Limb (tissue), 2 donors: Measurements from ENCODE around the gene RHNO1.
"Not testable (repeated sequence)": the region's sequence is repeated elsewhere in the genome, so short reads cannot be mapped to it uniquely, and the experiment has no call there.

ENCODE experiments used
- DNase-seq, 2 donors: peaks; one replicate each; pipeline ENCODE4 v3.0.0-alpha.2; 2016; ENCODE audit errors: extremely low spot score in 2 of 2

The RHNO1 gene

GRCh38 chr12:2858334-2858733, 18.7 kb upstream of the RHNO1 start:
- DNase-seq = no peak

GRCh38 chr12:2858944-2859421, 18.0 kb upstream of the RHNO1 start:
- DNase-seq = no peak

GRCh38 chr12:2860170-2860569, 16.9 kb upstream of the RHNO1 start:
- DNase-seq = no peak

GRCh38 chr12:2862876-2863275, 14.1 kb upstream of the RHNO1 start:
- no peak for DNase-seq

GRCh38 chr12:2863402-2863801, 13.6 kb upstream of the RHNO1 start:
- not testable (repeated sequence) for DNase-seq

- no peak for DNase-seq
Measured at GRCh38 chr12:2864198-2864597, 12.8 kb upstream of the RHNO1 start.

- DNase-seq = not testable (repeated sequence)
Measured at GRCh38 chr12:2868986-2869632, 7.9 kb upstream of the RHNO1 start.

- DNase-seq = no peak
Measured at GRCh38 chr12:2876431-2877046, 484 bp upstream of the RHNO1 start.

GRCh38 chr12:2877953-2878732, 1.1 kb downstream of the RHNO1 start:
- no peak for DNase-seq

GRCh38 chr12:2879853-2880252, 2.8 kb downstream of the RHNO1 start:
- no peak for DNase-seq

GRCh38 chr12:2884810-2885209, 7.8 kb downstream of the RHNO1 start:
- no peak for DNase-seq

GRCh38 chr12:2886768-2887450, 9.9 kb downstream of the RHNO1 start:
- no peak for DNase-seq

- DNase-seq = no peak
Measured at GRCh38 chr12:2890001-2890387, 13.0 kb downstream of the RHNO1 start.

GRCh38 chr12:2890388-2891239, 13.6 kb downstream of the RHNO1 start, which contains the start of gene TULP3:
TSS of gene TULP3 (plus strand) at chr12:2890891. CDS start at chr12:2890948, 57 bp downstream.
- peak; percentile 99 for DNase-seq

- DNase-seq = peak; percentile 54 to 80
Measured at GRCh38 chr12:2891240-2892053, 14.4 kb downstream of the RHNO1 start.

GRCh38 chr12:2892246-2892645, 15.2 kb downstream of the RHNO1 start:
- no peak for DNase-seq

- no peak for DNase-seq
Measured at GRCh38 chr12:2893007-2893406, 16.0 kb downstream of the RHNO1 start.

GRCh38 chr12:2895051-2895451, 18.0 kb downstream of the RHNO1 start:
- no peak for DNase-seq

GRCh38 chr12:2895511-2895910, 18.5 kb downstream of the RHNO1 start:
- DNase-seq = no peak

GRCh38 chr12:2897418-2897817, 20.4 kb downstream of the RHNO1 start:
- no peak for DNase-seq
